Hepatocyte (in vitro differentiated cells): ENCODE data around the gene SPINK2. TPM values are rescaled to one million over a fixed set of nuclear protein-coding genes. Genes with fewer than 3 reads are reported as not detected.

ENCODE experiments used
- DNase-seq: peaks from one replicate; pipeline ENCODE4 v3.0.0-alpha.2; 2016; ENCODE audit warnings: low spot score
- H2AFZ ChIP-seq: fragments of 200-600 bp; sonication (generic); 2 replicates; pipeline ENCODE4 v1.6.0; 2016; ENCODE audit warnings: antibody characterized with exemption, mild to moderate bottlenecking
- H3K27ac ChIP-seq: fragments of 200-600 bp; sonication (generic); 2 replicates; pipeline ENCODE4 v1.5.1; 2016; ENCODE audit warnings: mild to moderate bottlenecking
- H3K27me3 ChIP-seq: fragments of 200-600 bp; sonication (generic); 2 replicates; pipeline ENCODE4 v1.6.1; 2016
- H3K36me3 ChIP-seq: fragments of 200-600 bp; sonication (generic); replicated peaks from 2 replicates; pipeline ENCODE4 v1.5.1; 2016; ENCODE audit warnings: low read depth; ENCODE audit not compliant: insufficient read depth
- H3K4me1 ChIP-seq: fragments of 200-600 bp; sonication (generic); 2 replicates; pipeline ENCODE4 v1.5.1; 2016; ENCODE audit warnings: mild to moderate bottlenecking, moderate library complexity; ENCODE audit not compliant: insufficient read depth
- H3K4me2 ChIP-seq: fragments of 200-600 bp; sonication (generic); 2 replicates; pipeline ENCODE4 v1.6.0; 2016
- H3K4me3 ChIP-seq: fragments of 200-600 bp; sonication (generic); 2 replicates; pipeline ENCODE4 v1.5.1; 2016; ENCODE audit warnings: mild to moderate bottlenecking
- H3K79me2 ChIP-seq: fragments of 200-600 bp; sonication (generic); 2 replicates; pipeline ENCODE4 v1.6.0; 2017; ENCODE audit warnings: mild to moderate bottlenecking
- H3K9me2 ChIP-seq: fragments of 200-600 bp; sonication (generic); replicated peaks from 2 replicates; pipeline ENCODE4 v1.6.0; 2017; ENCODE audit warnings: mild to moderate bottlenecking; ENCODE audit not compliant: insufficient read depth
- H3K9me3 ChIP-seq: fragments of 200-600 bp; sonication (generic); 2 replicates; pipeline ENCODE4 v1.5.1; 2016; ENCODE audit warnings: low read depth, mild to moderate bottlenecking
- H4K20me1 ChIP-seq: fragments of 200-600 bp; sonication (generic); 2 replicates; pipeline ENCODE4 v1.6.0; 2016; ENCODE audit warnings: mild to moderate bottlenecking; ENCODE audit not compliant: insufficient read depth, poor library complexity, severe bottlenecking
- CTCF ChIP-seq: fragments of 200-600 bp; sonication (generic); IDR thresholded peaks from 2 replicates; pipeline ENCODE4 v1.5.1; 2016; ENCODE audit warnings: antibody characterized with exemption, mild to moderate bottlenecking; ENCODE audit not compliant: poor library complexity
- EZH2 ChIP-seq: fragments of 200-600 bp; sonication (generic); IDR thresholded peaks from 2 replicates; pipeline ENCODE4 v1.6.1; 2016; ENCODE audit warnings: antibody characterized with exemption, mild to moderate bottlenecking, borderline replicate concordance
- EZH2phosphoT487 ChIP-seq: fragments of 200-600 bp; sonication (generic); IDR thresholded peaks from one replicate; pipeline ENCODE4 v1.6.1; 2018; ENCODE audit warnings: antibody characterized with exemption, mild to moderate bottlenecking, low read depth, moderate library complexity; ENCODE audit not compliant: unreplicated experiment, severe bottlenecking
- WGBS: methylation state at CpG from one replicate; pipeline ENCODE4 v1.1.6; 2016; ENCODE audit warnings: low lambda C conversion rate; ENCODE audit errors: missing lambda C conversion rate; 5-methylcytosine and 5-hydroxymethylcytosine counted together
- polyA plus RNA-seq: library from polyadenylated mRNA; unstranded; fragments of >200 nt; fragmentation: Nextera tagmentation; extraction: Ambion mirVana; gene quantifications from 2 replicates; pipeline ENCODE4 v1.2.1, GENCODE V29; 2016
- total RNA-seq: library from RNA; depleted of rRNA; stranded (reverse); fragments of >200 nt; gene quantifications from 2 replicates; pipeline ENCODE4 v1.2.3, GENCODE V29; 2014

Gene SPINK2
- total and polyA plus RNA-seq, 2 experiments from 2014 or later = 0.77 TPM; not detected in 1

DNA sequence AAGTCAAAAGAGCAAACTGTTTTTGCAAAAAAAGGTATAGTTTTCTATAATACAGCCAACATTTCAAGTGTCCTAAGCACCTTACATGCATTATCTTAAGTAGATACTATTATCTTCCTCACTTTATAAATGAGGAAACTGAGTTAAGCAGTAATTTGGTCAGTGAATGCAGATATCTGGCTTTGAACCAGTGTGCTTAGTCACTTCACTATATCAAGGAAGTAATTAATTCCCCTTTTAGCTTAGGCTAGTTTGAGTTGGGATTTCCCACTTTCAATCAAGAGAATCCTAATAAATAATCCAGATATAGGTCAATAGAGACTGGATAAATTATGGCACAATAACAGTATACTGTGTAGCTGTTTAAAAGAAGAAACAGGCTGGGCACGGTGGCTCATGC is 14.8 kb downstream of the SPINK2 start:
- no peak for DNase-seq
- Histone ChIP-seq H4K20me1 (no peaks in the 10 kb centered on the region), H3K36me3 (no peaks in the 10 kb centered on the region), H3K4me2 (no peak overlapping the region), H2AFZ (no peak overlapping the region), H3K9me2 (no peaks in the 10 kb centered on the region), H3K4me3 (no peak overlapping the region), H3K27ac (no peak overlapping the region), H3K79me2 (no peaks in the 10 kb centered on the region), H3K9me3 (no peaks in the 10 kb centered on the region), H3K27me3 (no peaks in the 10 kb centered on the region), H3K4me1 (no peaks in the 10 kb centered on the region)
- WGBS = 84% methylated on average over 1 of the region's 1 CpG
- no peak for TF ChIP-seq EZH2
- no peak for TF ChIP-seq CTCF
- no peak for TF ChIP-seq EZH2phosphoT487

DNA sequence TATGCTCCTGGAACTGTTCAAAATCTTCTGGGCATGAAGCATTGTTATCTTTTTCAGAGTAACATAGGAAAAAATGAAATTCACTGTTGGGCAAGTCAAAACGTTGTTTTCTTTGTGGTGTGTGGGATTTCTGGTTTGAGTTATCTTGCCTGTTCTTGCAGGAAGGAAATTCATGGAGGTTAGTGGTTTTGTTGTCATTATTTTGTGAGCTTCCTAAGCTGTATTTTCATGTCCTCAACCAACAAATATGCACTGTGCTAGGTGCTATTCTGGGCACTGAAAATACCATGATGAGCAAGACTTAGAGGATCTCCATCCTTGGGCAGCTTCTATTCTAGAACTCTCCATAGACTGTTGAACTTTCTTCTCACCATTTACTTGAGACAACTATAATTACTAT is 16.9 kb downstream of the SPINK2 start:
- Histone ChIP-seq H4K20me1 (no peaks in the 10 kb centered on the region), H3K27ac (no peak overlapping the region), H3K9me2 (no peaks in the 10 kb centered on the region), H3K27me3 (no peaks in the 10 kb centered on the region), H3K36me3 (no peaks in the 10 kb centered on the region), H3K79me2 (no peaks in the 10 kb centered on the region), H3K4me1 (no peaks in the 10 kb centered on the region), H3K9me3 (no peaks in the 10 kb centered on the region), H2AFZ (no peak overlapping the region), H3K4me2 (no peak overlapping the region), H3K4me3 (no peak overlapping the region)
- WGBS = 69% methylated on average over 1 of the region's 1 CpG
- no peak for TF ChIP-seq EZH2phosphoT487
- TF ChIP-seq EZH2 = no peak
- TF ChIP-seq CTCF = no peak
- no peak for DNase-seq

DNA sequence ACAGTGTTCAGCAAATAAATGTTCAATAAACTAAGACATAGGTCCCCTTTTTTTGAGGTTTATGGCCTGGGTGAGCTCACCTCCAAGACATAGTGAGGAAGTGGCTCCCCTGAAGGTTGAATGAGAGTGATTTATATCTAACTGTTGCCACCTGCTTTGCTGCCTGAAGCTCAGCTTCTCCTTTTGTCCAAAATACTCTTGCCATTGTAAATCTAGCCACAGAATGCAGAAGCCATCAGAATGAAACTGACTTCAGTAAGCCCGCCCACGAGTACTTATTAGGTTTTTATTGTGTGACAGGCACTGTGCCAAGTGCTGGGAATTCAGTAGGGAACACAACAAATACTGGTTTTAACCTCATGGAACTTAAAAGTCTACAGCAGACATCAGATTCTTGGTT is 18.0 kb downstream of the SPINK2 start:
- no peak overlapping the region for H3K4me3 ChIP-seq
- 58% methylated on average over 2 of the region's 2 CpGs for WGBS
- TF ChIP-seq EZH2phosphoT487 = no peak
- no peak for TF ChIP-seq EZH2
- TF ChIP-seq CTCF = no peak
- H3K9me3 ChIP-seq = no peaks in the 10 kb centered on the region
- H2AFZ ChIP-seq = no peak overlapping the region
- no peak overlapping the region for H3K4me2 ChIP-seq
- no peaks in the 10 kb centered on the region for H3K27me3 ChIP-seq
- no peaks in the 10 kb centered on the region for H4K20me1 ChIP-seq
- H3K9me2 ChIP-seq = no peaks in the 10 kb centered on the region
- H3K36me3 ChIP-seq = no peaks in the 10 kb centered on the region
- no peaks in the 10 kb centered on the region for H3K79me2 ChIP-seq
- peaks cover 8% of the 10 kb centered on the region for H3K4me1 ChIP-seq
- H3K27ac ChIP-seq = no peak overlapping the region
- DNase-seq = peak; percentile 24
